ENCODE measurements around the gene FSTL4. TPM values are rescaled to one million over a fixed set of nuclear protein-coding genes. Genes with fewer than 3 reads are reported as not detected.
A peak's percentile ranks its signal among the peaks of the same experiment; 100 is the strongest.

Gene FSTL4
- polyA plus RNA-seq, 1 donor: 5.2 TPM

DNA sequence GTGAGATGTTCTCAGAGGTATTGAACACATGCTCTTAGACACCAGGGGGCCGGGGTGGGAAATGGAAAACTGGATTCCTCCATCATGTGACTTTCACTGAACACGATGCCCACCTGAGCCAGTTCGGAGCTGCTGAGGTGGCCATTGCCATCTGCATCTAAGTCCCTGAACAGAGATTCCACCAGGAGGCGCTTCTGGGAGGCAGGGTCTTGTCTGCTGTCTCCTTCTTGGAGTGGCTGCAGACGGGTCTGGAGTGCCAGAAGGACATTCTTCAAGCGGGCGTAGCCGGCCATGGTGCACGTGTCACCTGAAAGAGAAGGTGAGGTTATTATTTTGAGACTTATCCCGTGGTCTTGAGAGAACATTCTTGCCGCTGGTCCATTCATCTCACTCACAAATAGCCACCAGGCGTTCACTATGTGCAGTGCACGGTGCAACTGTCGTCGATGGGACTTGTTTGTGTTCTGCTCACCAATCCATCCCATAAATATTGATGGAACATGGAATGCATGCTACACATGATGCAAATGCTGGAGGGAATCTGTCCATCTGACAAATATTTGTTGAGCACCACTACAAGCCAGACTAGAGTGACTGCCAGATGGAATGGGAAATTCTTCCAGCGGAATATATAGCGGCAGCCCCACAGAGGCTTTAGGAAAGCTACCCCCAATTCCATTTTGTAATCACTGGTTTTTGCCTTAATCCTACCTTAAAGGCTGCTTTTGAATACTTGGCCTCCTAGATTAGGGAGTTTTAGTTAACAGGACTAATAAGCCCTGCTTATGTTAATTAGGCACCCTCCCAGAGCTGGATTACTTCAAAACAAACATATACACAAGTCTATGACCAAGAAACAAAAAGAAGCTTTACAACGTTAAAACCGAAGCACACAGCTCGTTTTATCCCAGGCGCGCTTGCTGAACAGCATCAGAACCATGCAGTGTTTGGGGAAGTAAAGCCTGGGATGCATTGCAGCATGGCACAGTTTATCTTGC lies 295.7 kb downstream of the FSTL4 start:
- no peak for DNase-seq

DNA sequence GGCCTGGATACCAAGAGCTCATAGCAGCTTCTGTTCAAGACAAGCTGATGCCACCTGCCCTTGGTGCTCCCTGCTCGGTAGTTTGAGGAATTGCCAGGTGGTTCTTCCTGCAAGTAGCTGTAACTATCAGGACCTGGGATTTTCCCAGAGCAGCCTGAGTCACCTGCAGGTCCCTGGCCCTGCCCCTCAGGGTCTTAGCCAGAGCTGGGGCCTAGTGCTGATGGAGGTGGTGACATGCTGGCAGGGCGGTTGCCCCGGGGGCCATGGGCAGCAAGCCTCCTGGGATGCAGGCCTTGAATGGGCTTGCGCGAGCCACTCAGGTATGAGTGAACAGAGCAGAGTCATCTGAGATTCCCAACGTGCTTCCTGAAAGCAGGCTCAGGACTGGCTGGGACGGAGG lies 298.3 kb downstream of the FSTL4 start:
- no peak for DNase-seq

DNA sequence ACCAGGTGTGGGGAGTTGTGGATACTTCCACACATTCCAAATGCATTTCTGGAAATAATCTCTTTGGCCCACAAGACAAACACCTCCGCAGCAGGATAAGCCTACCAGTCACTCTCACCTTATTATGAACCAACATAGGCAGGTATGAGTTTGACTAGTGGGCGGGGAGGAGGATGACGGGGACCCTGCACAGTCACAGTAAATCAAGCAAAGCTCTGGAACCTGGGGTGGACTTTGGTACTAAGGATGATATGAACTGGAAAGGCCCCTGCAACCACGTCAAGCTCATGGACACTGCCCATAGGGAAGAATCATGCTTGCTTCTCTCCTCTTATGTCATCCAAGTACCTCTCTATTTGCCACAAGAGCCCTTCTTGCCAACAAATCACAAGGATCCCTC lies 301.2 kb downstream of the FSTL4 start:
- DNase-seq: no peak

DNA sequence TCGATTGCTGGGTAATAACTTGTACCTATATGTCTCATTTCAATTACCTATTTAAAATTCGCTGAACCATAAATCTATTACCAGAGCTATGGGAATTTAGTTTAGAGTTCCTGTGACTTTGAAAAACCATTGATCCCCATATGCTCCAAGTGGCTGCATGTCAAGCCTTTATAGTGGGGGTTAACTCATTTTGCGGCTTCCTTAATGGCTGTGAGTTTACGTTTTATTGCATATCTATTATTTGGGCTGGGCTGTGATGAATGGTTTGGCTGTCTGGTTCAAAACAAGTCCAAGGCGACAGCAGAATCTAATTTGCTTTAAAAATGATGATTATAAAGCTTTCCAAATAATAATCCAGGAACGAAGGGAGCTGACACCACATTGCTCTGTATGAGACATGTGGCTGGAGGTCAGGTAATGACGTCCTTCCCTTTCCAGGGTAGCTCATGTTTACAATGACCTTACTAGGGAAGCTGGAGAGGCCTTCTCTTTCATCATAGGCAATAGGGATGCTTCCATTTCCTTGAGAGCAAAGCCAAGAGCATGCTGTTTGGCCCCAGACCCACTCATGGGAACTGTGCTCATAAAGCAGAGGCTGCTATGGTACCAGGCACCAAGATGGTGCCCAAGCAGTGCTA lies 302.2 kb downstream of the FSTL4 start:
- no peak for DNase-seq

DNA sequence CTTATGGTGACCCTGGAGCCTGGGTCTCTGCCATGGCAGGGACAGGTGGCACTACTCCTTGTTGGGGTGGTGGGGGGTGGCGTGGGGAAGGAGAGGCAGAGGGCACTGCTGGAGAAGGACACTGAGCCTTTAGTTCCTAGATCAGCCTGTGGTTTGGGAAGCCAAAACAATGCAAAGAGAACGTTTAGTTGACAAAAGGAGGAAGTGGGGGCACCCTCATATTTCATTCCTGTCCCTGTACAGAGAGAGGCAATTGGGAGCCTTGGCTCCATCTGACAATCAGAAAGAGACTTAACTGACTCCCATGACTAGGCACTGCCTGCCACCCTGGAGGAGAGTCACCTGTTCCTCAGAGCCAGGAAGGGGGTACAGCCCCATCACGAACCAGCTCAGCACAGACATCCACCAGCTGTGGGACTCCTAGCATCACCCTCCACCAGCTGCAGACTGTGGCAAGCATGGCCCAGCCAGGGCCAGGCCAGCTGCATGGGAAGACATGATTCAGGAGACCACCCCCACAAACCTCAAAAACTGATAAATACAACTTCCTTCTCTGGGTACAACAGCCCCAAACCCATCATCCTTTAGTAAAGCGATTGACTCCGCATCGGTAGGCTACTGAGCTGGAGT lies 303.1 kb downstream of the FSTL4 start:
- DNase-seq: no peak

DNA sequence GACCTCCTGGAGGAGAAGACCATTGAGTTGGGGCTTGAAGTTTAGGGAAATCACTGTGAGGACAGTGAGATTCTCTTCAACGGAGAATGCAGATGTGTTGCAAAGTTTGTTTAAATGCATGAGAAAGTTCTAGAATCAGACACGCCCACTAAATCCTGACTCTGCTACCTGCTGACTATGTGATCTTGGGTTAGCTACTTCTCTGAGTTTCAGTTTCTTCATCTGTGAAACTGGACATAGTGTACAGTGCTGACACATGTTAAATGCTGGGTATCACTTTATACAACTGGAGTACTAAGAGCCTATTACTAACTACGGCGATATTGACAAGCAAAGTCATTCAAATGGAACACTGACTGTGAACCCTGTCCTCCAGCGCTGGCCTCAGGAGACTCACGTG lies 305.1 kb downstream of the FSTL4 start:
- DNase-seq: no peak

DNA sequence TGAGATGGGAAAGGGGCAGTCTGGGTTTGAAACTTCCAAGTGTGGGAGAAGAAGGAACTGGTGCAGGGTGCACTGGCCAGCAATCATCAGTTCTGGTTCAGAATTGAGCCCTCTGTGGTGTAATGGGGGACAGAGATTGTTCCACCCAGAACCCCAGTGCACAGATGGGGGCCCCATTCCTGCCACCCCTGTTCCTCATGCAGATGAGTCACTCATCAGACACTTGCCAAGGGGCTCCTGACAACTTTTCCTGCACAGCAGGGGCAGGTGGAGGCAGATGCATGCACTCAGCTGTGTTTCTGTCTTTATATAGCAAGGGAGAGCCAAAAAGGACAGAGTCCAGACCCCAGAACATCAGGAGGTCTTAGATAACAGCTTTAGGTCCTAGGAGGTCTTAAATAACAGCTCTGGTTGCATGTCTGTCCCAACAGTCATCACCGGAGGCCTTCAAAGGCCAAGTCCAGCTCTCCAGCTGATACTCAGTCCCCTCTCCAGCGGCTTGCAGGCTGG lies 307.6 kb downstream of the FSTL4 start:
- DNase-seq: no peak

DNA sequence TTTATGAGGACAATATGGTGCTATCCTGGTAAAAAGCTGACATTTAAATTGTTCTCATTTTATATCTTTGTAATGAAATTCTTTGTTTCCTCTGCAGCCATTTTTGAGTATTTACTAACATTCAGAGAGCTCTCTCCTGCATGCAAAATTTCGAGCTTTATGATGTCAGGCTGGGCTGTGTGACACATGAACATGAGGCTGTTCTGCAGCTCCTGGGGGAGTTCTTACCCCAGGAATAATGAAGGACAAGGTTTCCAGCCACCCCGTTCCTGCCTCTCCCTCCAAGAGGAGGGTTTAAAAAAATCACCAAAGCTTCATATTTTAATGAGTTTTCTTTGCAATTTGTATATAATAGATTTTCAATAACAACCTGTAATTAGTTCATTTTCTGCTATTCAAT lies 308.2 kb downstream of the FSTL4 start:
- DNase-seq: no peak

DNA sequence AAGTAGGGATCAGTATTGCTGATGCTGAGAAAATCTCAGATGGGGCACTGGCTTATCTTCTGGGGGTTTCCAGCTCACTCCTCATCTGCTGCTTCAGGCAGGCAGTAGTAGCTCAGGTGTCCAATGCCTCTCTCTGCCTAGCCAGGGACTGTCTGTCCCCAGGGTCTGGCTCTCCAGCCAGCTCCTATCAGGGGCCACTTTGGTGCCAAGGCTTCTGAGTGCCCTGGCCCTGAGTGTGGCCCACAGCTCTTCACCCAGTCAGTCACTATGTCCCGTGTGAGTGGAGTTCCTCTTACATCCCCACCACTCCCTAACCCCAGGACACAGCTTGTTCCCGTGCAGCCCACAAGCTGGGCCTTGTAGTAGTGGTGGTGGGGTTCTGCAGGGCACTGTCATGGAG lies 309.0 kb downstream of the FSTL4 start:
- DNase-seq: no peak

DNA sequence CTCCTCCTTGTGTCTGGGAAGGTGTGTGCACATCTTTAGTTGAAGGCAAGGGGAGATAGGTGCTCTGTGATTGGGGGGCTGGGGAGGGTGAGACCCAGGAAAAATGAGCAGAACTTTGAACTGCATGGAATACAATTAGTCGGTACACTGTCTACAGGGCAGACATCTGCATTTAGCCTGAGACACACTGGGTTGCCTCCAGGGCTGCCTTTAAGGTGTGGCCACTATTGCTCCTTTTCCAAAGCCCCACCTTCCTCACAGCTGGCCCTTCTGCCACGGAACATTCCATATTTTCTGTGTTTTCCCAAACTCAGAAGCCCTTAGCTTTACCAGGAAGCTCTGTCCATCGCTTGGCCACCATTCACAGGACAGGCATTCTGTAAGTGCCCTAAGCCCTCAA lies 312.6 kb downstream of the FSTL4 start:
- no peak for DNase-seq

DNA sequence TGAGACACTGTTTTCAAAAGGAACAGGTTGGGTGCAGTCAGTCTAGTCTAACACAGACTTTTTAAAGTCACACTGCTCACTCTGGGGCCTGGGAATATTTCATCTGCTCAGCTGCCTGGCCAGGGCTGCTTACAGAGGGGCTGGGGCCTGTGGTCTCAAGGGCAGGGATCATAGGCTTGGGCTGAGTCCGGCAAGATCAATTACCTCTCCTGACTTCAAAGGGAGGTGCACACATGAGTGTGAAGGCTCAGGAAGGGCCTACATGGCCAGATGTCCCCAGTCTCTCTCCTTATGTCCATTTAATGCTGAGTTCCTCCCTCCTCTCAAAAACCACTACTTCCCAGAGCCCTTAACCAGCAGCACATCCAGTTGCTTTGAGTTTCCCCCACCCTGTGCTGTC lies 313.3 kb downstream of the FSTL4 start:
- no peak for DNase-seq

DNA sequence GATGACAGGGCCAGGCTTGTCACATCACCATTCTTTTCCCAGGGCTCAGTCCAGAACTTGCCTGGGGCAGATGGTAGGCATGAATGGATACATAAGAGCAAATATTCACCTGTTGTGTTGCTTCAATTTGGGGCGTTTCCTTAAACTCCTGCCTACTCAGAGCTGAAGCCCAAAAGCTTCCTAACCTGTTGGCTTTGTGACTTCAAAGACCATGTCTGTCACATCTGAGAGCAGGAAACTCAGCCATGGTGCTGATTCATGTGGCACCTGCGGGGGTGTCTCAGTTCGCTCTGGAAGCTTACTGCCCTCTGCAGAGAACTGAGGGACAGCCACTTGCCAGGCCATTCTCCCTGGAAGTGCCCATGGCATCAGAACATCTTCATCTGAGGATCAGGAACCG lies 313.9 kb downstream of the FSTL4 start:
- DNase-seq: no peak

DNA sequence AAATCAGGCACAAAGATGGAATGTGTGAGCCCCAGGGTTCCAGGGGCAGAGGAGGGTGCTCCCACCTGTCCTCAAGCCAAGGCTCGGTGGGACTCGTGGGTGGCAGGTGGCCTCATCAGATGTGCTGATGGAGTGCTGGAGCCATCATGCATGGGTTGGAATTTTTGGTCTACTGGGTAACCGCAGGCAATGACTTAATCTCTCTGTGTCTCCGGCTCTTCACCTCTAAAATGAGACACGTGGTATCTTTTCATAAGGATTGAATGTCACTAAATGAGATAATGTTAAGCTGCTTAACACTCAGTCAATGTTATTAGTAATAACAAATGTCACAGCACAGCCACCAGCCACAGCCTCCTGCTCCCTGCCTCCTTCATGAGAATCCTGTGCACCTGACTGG lies 315.0 kb downstream of the FSTL4 start:
- DNase-seq: no peak

DNA sequence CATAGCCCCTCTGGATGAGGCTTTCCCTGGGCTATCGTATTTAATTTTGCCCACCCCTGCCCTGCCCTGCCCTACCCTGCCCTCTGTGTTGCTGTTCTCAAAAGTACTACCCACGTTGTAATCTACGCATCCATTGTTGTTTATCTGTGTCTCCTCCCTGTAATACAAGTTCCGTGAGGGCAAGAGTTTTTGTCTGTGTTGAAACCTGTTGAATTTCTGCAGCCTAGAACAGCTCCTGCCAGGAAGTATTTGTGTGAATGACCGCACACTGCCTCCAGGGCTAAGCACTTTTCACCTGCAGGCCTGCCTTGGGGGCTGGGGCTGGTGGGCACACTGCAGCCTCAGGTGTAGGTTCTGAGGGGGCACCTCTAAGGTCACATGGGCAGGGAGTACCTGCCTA lies 315.7 kb downstream of the FSTL4 start:
- DNase-seq: no peak

DNA sequence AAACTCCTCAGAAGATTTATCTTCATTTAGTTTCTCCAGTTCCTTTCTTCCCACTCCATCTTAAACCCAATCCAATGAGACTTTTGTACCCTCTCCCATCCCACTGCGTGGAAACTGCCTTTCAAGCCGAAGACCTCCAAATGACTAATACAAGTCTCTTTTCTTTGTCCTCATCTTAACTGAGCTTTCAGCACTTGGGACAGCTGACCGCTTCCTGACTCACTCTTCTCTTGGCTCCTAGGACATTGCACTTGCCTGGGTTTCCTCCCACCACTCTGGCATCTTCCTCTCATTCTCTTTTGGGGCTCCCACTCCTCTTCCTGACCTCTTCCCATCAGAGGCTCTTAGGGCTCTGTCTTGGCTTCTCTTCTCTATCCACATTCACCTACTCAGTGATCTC lies 316.8 kb downstream of the FSTL4 start:
- no peak for DNase-seq

DNA sequence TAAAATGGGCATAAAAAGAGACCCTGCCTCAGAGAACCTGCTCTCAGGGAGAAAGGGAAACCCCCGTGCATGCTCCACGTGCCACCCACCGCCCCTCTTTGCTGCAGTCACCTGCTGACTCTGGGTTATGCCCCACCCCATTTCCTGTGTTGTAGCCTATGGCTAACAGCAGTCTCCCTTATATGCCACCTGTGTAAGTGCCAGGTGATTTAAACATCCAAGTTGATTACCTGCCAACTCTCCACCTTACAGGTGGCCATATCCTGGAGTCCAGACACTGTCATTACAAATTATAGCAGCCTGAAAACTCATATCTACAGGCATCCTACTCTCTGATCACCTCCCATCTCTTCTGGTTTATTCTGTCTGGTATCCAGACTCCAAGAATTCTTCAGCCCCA lies 318.0 kb downstream of the FSTL4 start:
- no peak for DNase-seq

DNA sequence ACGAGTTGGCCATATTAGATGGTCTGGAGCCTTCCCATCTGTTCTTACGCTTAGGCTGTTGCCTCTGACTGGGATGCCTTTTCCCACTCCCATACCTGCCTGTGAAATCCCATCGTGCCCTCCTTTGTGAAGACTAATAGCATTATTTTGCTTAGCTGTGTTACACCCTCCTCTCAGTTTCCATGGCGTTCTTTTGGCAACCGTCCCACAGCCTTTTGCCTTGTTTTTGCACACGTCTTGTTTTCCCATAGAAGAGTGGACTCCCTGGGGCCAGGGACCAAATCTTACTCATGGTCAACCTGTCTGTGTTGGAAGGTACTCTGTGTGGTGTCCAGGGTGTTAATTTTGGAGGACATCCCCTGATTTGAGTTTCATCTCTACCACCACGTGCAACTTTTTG lies 318.4 kb downstream of the FSTL4 start:
- DNase-seq: no peak

DNA sequence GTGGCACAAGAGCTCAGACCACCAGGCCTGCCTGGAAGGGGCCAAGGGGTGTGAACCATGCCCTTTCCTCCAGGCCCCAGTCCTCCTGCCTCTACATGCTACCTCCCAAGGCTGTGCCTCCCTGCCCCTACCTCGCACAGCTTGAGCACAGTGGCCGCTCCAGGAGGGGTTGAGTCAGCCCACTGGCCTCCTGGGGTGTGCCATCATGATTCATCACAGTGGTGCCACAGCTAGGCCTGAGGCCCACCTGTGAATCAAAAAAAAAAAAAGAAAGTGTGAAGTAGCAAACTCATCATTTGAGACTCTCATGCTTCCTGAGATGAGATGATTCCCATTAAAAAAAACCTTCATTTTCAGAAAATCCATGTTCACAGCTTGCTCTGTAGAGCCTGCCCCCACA lies 320.0 kb downstream of the FSTL4 start:
- no peak for DNase-seq

DNA sequence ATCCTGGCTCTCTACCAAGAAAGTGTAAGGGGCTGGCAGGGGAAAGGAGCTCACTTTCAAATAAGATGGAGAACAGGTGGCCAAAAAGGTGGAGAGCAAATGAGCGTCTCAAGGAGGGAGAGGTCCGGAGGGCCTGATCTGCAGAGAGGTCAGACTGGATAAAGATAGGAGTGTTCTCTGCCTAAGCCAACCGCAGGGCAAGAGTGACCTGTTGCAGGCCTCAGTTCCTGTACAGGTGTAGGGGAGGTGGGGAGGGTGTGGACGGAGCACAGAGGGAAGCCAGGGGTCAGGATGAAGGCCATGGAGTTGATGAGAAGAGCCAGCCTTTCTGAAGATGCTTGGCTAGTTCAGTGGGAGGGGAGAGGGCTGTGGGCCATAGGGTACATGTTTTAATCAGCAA lies 320.8 kb downstream of the FSTL4 start:
- DNase-seq: no peak

DNA sequence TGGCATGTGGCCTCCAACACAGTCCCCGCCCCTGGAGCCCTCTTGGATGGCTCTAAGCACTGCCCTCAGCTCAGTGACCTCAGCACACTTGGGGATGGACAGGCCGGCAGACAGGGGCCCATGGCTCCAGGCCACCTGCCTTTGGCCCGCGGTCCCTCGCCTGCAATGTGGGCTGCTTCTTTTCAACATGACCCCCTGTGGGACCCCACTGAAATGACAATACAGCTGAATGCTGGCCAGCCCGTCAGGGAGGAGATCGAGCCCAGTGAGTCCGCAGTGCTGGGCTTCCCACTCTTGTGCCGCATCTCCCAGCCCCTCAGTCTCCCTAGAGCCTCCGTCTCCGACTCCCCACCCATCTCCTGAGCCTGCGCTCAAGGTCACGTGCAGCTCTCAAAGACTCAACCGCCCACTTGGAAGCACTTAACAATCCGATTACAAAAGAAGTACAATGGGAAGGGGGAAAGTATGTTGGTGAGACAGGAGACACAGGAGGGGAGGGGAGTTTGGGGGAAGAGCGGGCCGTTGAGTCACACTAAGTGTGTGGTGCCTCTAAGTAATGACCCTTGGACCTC lies 321.6 kb downstream of the FSTL4 start:
- no peak for DNase-seq

DNA sequence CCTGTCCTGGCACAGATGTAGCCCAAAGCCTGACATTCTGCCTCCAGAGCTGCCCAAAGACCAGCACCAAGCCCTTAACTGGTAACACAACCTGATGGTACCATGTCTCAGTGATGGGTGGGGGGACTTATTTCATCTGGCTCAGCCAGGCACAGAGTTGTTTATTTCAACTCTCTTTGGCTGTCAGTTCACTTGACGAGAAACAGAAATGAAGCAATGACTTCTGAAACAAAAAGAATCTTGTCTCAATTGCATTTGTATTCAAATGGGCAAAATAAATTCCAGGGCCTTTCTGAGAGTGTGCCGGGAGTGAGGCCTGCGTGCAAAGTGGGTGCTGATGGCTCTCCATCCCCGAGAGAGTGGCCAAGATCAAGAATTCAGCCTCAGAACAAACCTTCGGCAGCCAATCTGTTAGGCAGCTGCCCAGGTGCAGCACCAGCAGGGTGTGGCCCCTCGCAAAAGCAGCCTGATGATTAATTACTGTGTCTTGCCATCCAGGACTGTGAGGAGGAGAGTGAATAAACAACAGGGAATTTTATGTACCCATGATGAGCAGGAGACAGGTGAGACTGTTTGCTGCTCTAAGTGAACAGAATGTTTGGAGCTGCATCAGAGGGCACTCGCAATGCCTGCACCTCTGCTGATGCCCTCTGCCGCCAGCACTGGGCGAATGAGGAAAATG lies 322.5 kb downstream of the FSTL4 start:
- DNase-seq: no peak

DNA sequence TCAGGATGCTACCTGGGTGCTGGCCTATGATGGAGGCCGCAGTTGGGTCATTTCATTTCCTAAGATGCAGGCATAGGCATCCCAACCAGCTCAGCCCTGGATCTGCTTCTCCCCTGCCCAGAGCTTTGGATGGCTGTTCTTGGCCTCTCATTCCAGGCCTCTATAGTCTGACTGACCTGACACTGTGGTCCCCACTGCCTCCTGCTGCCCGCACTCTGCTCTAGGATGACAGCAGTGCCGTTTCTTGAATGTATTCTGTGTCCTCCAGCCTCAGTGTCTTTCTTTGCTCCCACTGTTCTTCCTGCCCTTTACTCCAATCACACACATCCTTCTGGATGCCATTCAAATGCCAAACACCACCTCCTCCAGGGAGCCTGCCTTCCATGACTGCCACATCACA lies 324.8 kb downstream of the FSTL4 start:
- peak; percentile 31 for DNase-seq

DNA sequence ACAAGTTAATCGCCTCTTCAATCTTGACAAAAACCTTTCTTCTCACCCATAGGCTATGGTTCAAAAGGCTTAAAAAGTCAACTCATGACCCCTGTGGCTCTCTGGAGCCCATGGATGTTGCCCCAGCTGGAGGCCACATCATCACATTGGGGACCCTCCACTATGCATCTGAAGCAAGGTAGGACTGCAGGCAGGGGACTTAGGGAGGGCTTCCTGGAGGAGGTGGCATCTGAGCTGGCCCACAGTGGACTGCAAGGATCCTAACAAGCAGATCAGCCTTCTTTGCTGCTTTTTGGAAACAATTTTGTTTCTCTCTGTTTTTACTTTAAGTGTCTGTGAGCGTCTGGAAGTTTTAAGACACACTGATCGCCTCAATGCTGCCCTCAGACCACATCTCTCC lies 325.9 kb downstream of the FSTL4 start:
- DNase-seq: no peak

Data from hindlimb muscle (tissue), 1 donor.